Lower lobe of right lung (tissue), 2 donors: ENCODE data around the gene RNASEH2A. TPM values are rescaled to one million over a fixed set of nuclear protein-coding genes. Genes with fewer than 3 reads are reported as not detected.
A peak's percentile ranks its signal among the peaks of the same experiment; 100 is the strongest.

ENCODE experiments used
- ATAC-seq, 2 donors: fragments of 200-7000 bp; cut with Tn5 transposase; one replicate each; pipeline ENCODE4 v1.9.1; 2020 to 2022; ENCODE audit warnings: mild to moderate bottlenecking in 2 of 2, moderate library complexity in 2 of 2
- DNase-seq: peaks from one replicate; pipeline ENCODE4 v3.0.0-alpha.2; 2020
- H3K27ac ChIP-seq: fragments of 200-600 bp; one replicate; pipeline ENCODE4 v1.8.0; 2022
- H3K27me3 ChIP-seq: fragments of 200-600 bp; one replicate; pipeline ENCODE4 v1.8.0; 2022; ENCODE audit warnings: low read depth
- H3K36me3 ChIP-seq: fragments of 200-600 bp; one replicate; pipeline ENCODE4 v1.8.0; 2022; ENCODE audit warnings: mild to moderate bottlenecking
- H3K4me1 ChIP-seq: fragments of 200-600 bp; one replicate; pipeline ENCODE4 v1.8.0; 2022
- H3K4me3 ChIP-seq: fragments of 200-600 bp; one replicate; pipeline ENCODE4 v1.8.0; 2022; ENCODE audit warnings: mild to moderate bottlenecking
- H3K9me3 ChIP-seq: fragments of 200-600 bp; one replicate; pipeline ENCODE4 v1.8.0; 2022
- CTCF ChIP-seq: fragments of 200-600 bp; IDR thresholded peaks from one replicate; pipeline ENCODE4 v1.8.0; 2022; ENCODE audit warnings: antibody characterized with exemption, mild to moderate bottlenecking
- intact Hi-C: fragments of 100-400 bp; cut with DNase I; formaldehyde crosslinking; loops from one replicate; pipeline ENCODE4 v1.11.0; 2022
- long read RNA-seq: library from polyadenylated mRNA; unstranded; transcript quantifications from one replicate; pipeline ENCODE4 v2.0.0, GENCODE V29; 2021
- total RNA-seq: library from RNA; stranded (reverse); fragmentation: NEBNext Ultra II Directional; extraction: Animal tissue kit (Norgen Biotek cat#: 25700); gene quantifications from one replicate; pipeline ENCODE4 v1.2.1, GENCODE V29; 2021
- donor health status: DM: no; HTN: yes; CAD: no; lungs with severe emphysema.

The RNASEH2A gene
- total RNA-seq: 10.9 TPM
- long read RNA-seq, transcript RNASEH2A-201 (8 exons, 2,753 nt): major isoform, 14 of 14 reads
- long read RNA-seq, partial matches to known transcripts: 0 of 14 reads
- long read RNA-seq, other reads (novel, unspliced or antisense): 0 of 14 reads

- ATAC-seq: peak; percentile 93 to 95
- intact Hi-C loops: no loop called here
- Histone ChIP-seq H3K27me3 (no peaks in the 10 kb centered on the region), H3K9me3 (no peaks in the 10 kb centered on the region), H3K27ac (peak within 1 kb of the TSS; percentile 79), H3K4me1 (peaks cover 22% of the 10 kb centered on the region), H3K4me3 (peak within 1 kb of the TSS; percentile 78), H3K36me3 (no peaks in the 10 kb centered on the region)
- DNase-seq: peak; percentile 94
- TF ChIP-seq CTCF: no peak
Observed at GRCh38 chr19:12806242-12807081, at the start of gene RNASEH2A. Gene RNASEH2A (plus strand): TSS chr19:12806584. CDS start chr19:12806674, 90 bp downstream.

GRCh38 chr19:12757544-12758274 lies 48.7 kb upstream of the RNASEH2A start:
- Histone ChIP-seq H3K27ac (peak overlapping the region; percentile 19), H3K9me3 (no peaks in the 10 kb centered on the region), H3K4me1 (peaks cover 11% of the 10 kb centered on the region), H3K4me3 (peak overlapping the region; percentile 44), H3K27me3 (no peaks in the 10 kb centered on the region), H3K36me3 (peaks cover 5% of the 10 kb centered on the region)
- intact Hi-C loops: no loop called here
- DNase-seq (peak; percentile 81), ATAC-seq (peak; percentile 87 to 89)
- TF ChIP-seq CTCF: peak; percentile 97

- peaks cover 11% of the 10 kb centered on the region for H3K4me1 ChIP-seq
- no peak overlapping the region for H3K27ac ChIP-seq
- H3K4me3 ChIP-seq: no peak overlapping the region
- DNase-seq (no peak), ATAC-seq (no peak)
- peaks cover 20% of the 10 kb centered on the region for H3K36me3 ChIP-seq
- no peak for TF ChIP-seq CTCF
- no peaks in the 10 kb centered on the region for H3K27me3 ChIP-seq
- H3K9me3 ChIP-seq: no peaks in the 10 kb centered on the region
- intact Hi-C loops: loop anchor here (10.0 kb wide), 1 partner anchor 85 kb away; no protein-coding TSS in a partner anchor
Observed at GRCh38 chr19:12759686-12760085, 46.7 kb upstream of the RNASEH2A start.

- intact Hi-C loops: loop anchor here (10.0 kb wide), 1 partner anchor 82 kb away; no protein-coding TSS in a partner anchor
- peaks cover 37% of the 10 kb centered on the region for H3K36me3 ChIP-seq
- ATAC-seq (no peak), DNase-seq (no peak)
- H3K4me1 ChIP-seq: peaks cover 5% of the 10 kb centered on the region
- H3K9me3 ChIP-seq: no peaks in the 10 kb centered on the region
- no peak for TF ChIP-seq CTCF
- H3K4me3 ChIP-seq: no peak overlapping the region
- H3K27me3 ChIP-seq: no peaks in the 10 kb centered on the region
- no peak overlapping the region for H3K27ac ChIP-seq
Observed at GRCh38 chr19:12763100-12763499, 43.3 kb upstream of the RNASEH2A start.

GRCh38 chr19:12764698-12765097 lies 41.7 kb upstream of the RNASEH2A start:
- Histone ChIP-seq H3K27ac (no peak overlapping the region), H3K36me3 (peaks cover 39% of the 10 kb centered on the region), H3K4me3 (no peak overlapping the region), H3K27me3 (no peaks in the 10 kb centered on the region), H3K4me1 (peaks cover 5% of the 10 kb centered on the region), H3K9me3 (no peaks in the 10 kb centered on the region)
- DNase-seq (no peak), ATAC-seq (no peak)
- intact Hi-C loops: loop anchor here (10.0 kb wide), 1 partner anchor 80 kb away; no protein-coding TSS in a partner anchor
- no peak for TF ChIP-seq CTCF
